ENCODE measurements around the gene PDXP. TPM values are rescaled to one million over a fixed set of nuclear protein-coding genes. Genes with fewer than 3 reads are reported as not detected.

PDXP gene
- polyA plus RNA-seq, 1 donor from 2014 or later = 108 TPM

GRCh38 chr22:37657590-37658132 is 862 bp upstream of the PDXP start:
- H3F3A ChIP-seq (ENCODE audit: insufficient read depth, low read length, poor library complexity, severe bottlenecking) = peaks cover 3% of the 10 kb centered on the region
- no peaks in the 10 kb centered on the region for H3K36me3 ChIP-seq (ENCODE audit: insufficient read depth, low read length)
- peak overlapping the region; percentile 68 for H2AFZ ChIP-seq (ENCODE audit: low read depth, low read length)
- H3K27me3 ChIP-seq (ENCODE audit: insufficient read depth, low read depth, low read length) = no peaks in the 10 kb centered on the region
- no peaks in the 10 kb centered on the region for H4K20me1 ChIP-seq (ENCODE audit: insufficient read depth)
- H3K4me3 ChIP-seq (ENCODE audit: low read length) = peak overlapping the region; percentile 69
- peak overlapping the region; percentile 90 for H3K27ac ChIP-seq (ENCODE audit: low read length)
- TF ChIP-seq RAD21 (conservative IDR thresholded peaks at IDR 0.05) (no peak), SMC3 (conservative IDR thresholded peaks at IDR 0.05; ENCODE audit: poor library complexity) (no peak), CTCF (IDR thresholded peaks at IDR 0.05; ENCODE audit: poor library complexity, severe bottlenecking) (no peak), REST (IDR thresholded peaks at IDR 0.05; ENCODE audit: borderline replicate concordance) (no peak), POLR2AphosphoS5 (IDR thresholded peaks at IDR 0.05) (no peak), EP300 (conservative IDR thresholded peaks at IDR 0.05; ENCODE audit: poor library complexity, severe bottlenecking) (no peak), MXI1 (conservative IDR thresholded peaks at IDR 0.05; ENCODE audit: poor library complexity, severe bottlenecking) (no peak)
- H3K9ac ChIP-seq (ENCODE audit: low read length) = peak overlapping the region; percentile 75
- no peaks in the 10 kb centered on the region for H3K9me3 ChIP-seq (ENCODE audit: low read length)
- H3K9me2 ChIP-seq (ENCODE audit: insufficient read depth, low read length) = no peaks in the 10 kb centered on the region
- peak overlapping the region; percentile 72 for H3K4me2 ChIP-seq (ENCODE audit: low read length)
- H3K79me2 ChIP-seq (replicated peaks; ENCODE audit: insufficient read depth, low read length) = peaks cover 11% of the 10 kb centered on the region

GRCh38 chr22:37659066-37659896 is 758 bp downstream of the PDXP start:
- H3K27me3 ChIP-seq (ENCODE audit: insufficient read depth, low read depth, low read length) = no peaks in the 10 kb centered on the region
- H3K9ac ChIP-seq (ENCODE audit: low read length) = peak overlapping the region; percentile 75
- no peaks in the 10 kb centered on the region for H3K9me2 ChIP-seq (ENCODE audit: insufficient read depth, low read length)
- no peaks in the 10 kb centered on the region for H3K9me3 ChIP-seq (ENCODE audit: low read length)
- H3K79me2 ChIP-seq (replicated peaks; ENCODE audit: insufficient read depth, low read length) = peaks cover 20% of the 10 kb centered on the region
- no peaks in the 10 kb centered on the region for H4K20me1 ChIP-seq (ENCODE audit: insufficient read depth)
- peak overlapping the region; percentile 28 for H3K27ac ChIP-seq (ENCODE audit: low read length)
- H3K36me3 ChIP-seq (ENCODE audit: insufficient read depth, low read length) = no peaks in the 10 kb centered on the region
- TF ChIP-seq RAD21 (conservative IDR thresholded peaks at IDR 0.05) (no peak), POLR2AphosphoS5 (IDR thresholded peaks at IDR 0.05) (peak; percentile 32), SMC3 (conservative IDR thresholded peaks at IDR 0.05; ENCODE audit: poor library complexity) (no peak)
- no peak overlapping the region for H2AFZ ChIP-seq (ENCODE audit: low read depth, low read length)
- peaks cover 3% of the 10 kb centered on the region for H3F3A ChIP-seq (ENCODE audit: insufficient read depth, low read length, poor library complexity, severe bottlenecking)
- H3K4me2 ChIP-seq (ENCODE audit: low read length) = peak overlapping the region; percentile 85
- peak overlapping the region; percentile 93 for H3K4me3 ChIP-seq (ENCODE audit: low read length)

Data from neural cell (in vitro differentiated cells).